GM19043 (cell line): ENCODE data around the gene TSPO.
"Not testable (repeated sequence)": the region's sequence is repeated elsewhere in the genome, so short reads cannot be mapped to it uniquely, and the experiment has no call there.

ENCODE experiments used
- ATAC-seq: cut with Tn5 transposase; IDR thresholded peaks from one replicate; pipeline ENCODE4 v1.9.1; 2021; ENCODE audit warnings: low read depth; ENCODE audit not compliant: unreplicated experiment

The TSPO gene

DNA sequence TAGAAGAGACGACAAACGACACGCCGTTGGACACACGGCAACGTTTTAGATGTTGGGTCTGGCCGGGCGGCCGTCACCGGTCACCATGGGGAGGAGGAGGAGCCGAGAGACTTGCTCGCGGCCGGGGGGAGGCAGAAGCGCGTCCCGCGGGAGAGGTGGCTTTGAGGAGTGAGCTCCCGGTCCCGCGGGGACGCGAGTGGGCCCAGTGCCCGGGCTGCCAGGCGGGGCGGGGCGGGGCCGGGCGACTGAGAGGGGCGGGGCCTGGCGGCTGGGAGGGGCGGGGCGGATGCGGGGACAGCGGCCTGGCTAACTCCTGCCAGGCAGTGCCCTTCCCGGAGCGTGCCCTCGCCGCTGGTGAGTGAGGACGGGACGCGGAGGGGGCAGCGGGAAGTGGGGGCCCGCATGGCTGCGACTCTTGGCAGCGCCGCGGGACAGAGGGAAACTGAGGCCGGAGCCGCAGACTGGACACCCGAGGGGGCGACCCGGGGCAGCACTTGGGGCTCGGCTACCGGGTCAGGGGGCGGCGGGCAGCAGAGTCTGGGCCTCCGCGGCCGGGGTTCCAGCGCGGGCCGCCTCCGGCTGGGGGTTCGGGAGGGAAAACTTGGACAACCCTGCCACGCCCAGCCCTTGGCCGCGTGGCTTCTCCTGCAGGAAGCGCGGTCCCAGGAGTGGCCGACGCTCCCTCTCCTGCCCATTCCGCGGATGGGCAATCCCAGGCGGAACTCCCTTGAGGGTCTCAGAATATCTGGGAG, at the start of gene TSPO:
TSPO (plus strand) TSS at position 309 of the 752 bp plus-strand sequence. CDS start 7,680 bp downstream, outside the sequence.
- no peak for ATAC-seq

DNA sequence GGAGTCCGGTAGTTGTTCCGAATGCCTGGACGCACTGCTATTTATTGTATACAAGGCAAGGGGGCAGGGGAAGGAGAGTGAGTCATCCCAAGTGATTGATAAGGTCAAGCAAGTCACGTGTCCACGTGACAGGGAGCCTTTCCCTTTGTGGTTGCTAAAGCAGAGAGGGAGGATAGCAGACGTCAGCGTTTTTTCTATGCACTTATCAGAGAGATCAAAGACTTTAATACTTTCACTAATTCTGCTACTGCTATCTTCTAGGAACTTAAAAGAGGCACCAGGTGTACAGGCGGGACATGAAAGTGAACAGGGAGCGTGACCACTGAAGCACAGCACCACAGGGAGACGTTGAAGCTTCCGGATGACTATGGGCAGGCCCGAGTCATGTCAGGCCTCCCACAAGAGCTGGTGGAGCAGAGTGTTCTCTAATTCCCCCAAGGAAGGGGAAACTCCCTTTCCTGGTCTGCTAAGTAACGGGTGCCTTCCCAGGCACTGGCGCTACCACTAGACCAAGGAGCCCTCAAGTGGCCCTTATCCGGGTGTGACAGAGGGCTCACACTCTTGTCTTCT, 47.2 kb upstream of the TSPO start:
- not testable (repeated sequence) for ATAC-seq

DNA sequence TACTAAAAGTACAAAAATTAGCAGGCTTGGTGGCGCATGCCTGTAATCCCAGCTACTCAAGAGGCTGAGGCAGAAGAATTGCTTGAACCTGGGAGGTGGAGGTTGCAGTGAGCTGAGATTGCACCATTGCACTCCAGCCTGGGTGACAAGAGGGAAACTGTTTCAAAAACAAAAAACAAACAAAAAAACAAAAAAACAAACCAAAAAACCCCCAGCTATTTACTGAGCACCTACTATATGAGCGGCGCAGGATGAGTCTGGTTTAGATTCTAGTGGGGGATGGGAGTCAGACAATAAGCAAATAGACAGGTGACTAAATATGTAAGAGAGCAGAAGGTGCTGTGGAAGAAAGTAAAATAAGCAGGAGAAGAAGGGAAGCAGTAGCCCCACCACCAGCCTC, 46.4 kb upstream of the TSPO start:
- not testable (repeated sequence) for ATAC-seq

DNA sequence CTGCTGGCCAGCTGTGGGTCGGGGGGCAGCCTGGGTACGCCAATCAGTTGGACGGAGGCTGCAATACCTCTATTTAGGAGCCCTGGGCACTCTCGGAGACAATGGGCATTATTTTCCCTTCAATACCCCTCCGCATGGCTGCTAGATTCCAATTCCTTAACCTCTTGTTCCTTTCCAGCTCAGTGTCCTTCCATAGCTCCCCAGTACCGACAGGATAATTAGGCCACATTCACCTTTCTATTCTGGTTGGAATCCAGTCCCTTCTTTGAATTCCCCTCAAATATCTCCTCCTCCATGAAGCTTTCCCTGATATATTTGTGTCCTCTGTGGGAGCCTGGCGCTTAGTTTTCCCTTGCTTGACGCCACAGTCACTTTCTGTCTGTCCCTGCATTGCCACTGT, 45.1 kb upstream of the TSPO start:
- no peak for ATAC-seq

DNA sequence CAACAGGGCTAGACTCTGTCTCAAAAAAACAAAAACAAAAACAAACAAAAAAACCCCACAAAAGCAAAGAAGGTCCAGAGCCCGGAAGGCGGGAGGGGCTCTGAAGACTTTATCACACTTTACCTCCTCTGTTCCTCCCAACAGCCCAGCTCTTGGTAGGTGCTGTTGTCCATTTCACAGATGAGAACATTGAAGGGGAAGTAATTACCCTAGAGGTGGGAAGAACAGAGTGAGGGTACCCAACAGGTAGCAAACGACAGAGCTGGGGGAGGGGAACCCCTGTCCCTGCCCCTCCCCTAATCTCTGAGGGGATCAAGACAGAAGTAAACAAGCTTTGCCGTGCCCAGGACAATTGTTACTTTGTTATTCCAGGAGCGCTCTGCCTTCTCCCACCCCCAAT, 41.8 kb upstream of the TSPO start:
- ATAC-seq = no peak

DNA sequence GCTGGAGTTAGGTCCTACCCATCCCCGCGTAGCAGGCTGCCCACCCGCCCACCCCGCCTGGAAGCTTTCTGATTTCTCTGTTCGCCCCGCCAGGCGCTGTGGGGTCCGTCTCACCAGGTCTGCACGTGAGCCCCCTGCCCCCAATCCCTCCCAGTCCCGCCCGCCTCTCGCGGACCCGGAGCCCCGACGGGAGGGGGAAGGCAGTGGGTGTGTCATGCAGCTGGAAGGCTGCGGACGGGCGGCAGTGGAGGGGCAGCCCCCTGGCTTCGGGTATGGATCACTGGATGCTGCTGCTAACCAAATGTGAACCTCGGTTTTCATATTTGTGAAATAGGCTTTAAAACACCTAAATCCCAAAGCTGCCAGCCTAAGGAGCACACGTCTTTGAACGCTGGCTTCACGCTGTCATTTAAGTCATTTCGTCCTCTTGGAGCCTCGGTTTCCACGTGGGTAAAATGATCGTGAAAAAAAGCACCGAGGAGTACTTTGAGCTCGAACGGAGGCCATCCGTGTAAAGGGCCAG, 41.4 kb upstream of the TSPO start:
- ATAC-seq = no peak

DNA sequence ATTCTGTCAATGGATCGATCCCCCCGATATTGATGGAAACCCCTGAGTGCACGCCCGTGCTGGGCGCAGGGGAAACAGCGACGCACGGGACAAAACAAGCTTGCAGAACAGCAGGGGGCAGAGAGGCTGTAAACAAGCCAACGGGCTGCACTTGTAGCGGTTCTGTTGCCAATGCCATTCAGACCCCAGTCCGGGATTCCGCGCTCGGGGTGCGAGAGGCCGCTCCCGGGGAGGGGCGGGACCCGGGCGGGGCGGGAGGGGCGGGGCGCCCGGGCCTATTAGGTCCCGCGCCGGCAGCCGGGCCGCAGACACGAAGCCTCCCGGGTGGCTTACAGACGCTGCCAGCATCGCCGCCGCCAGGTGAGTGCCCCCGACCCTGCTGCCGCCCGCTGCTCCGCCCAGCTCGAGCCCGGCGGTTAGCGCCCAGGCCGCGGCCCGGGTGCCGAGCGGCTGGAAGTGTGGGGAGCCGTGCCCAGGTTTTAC, 40.9 kb upstream of the TSPO start, which contains the start of gene BIK:
BIK (plus strand) TSS at position 307 of the 483 bp plus-strand sequence. CDS start 13,273 bp downstream, outside the sequence.
- ATAC-seq = no peak

DNA sequence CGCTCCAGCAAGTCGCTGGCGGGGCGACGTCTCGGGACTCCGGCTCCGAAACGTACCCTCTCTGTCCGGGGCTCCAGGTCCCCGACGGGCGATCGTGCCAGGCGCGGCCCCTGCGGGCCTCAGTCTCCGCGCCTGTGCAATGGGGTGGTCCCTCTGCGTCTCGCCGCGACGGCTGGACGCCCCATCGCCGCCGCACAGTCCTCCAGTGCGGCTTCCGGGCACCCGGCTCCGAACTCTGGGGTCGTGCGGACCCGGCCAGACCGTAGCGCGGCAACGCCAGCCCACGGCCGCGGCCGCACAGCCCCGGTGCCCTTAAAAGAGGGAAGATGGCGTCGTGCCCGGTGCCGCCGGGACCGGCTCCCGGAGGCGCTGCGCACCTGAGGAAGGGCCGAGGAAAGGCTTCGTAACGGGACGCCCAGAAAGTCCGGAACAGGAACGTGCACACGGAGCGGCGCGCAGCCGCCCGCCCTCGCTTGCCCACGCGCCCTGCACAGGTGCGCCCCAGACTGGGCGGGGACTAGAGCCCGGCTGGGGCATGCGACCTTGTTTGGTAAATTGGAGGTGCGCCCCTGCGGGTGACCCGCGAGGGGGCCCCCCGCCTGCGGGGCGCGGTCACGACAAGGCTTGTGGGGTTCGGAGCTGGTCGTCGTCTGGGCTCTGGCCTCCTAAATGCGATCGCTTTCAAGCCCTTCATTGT, 40.3 kb upstream of the TSPO start:
- ATAC-seq = no peak

DNA sequence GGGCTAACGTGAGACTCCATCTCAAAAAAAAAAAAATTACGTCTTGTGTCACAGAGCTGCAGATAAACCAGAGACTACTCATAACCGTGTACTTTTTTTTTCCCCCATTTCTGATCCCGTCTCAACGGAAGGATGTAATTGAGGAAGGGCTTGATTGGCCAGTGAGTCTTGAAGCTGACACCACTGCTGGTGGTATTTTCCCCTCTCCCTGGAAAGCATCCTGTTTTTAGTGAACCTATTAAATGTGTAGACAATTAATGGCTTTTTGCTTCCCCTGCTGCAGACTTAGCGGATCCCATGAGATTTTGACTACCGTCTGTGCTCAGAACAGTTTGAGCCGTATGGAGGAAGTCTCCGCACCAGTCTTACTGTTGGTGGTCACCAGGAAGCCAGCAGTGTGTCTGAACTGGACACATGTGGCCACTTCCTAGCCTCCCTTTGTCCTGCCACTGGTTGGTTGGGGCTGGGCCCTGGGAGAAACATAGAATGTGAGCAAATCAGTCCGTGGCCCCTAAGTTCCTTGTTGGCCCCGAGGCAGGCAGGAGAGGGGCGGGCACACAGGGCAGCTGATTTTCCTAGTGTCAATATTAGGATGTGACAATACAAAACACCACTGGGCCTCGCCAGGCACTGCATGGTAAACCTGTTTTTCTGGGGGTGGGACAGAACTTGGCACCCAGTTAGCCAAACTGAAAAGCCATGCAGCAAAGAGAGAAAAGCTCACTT, 37.7 kb upstream of the TSPO start:
- no peak for ATAC-seq

DNA sequence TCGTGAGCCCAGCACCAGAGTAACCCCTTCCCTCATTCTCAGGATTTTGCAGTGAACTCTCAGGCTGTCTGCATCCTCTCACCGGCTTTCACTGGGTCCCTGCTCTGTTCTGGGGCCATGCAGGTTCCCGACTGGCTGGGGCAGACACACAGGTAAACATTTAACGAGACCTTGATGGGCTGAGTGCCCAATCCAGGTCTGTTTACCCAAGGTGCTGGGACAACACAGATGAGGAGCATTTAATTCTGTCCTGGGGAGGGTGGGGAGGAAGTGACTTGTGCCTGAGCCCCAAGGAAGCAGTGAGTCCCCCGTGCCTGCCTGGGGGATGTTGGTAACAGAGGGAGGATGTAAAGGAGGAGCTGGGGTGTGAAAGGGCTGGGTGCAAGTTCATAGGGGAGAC, 36.4 kb upstream of the TSPO start:
- ATAC-seq = no peak

DNA sequence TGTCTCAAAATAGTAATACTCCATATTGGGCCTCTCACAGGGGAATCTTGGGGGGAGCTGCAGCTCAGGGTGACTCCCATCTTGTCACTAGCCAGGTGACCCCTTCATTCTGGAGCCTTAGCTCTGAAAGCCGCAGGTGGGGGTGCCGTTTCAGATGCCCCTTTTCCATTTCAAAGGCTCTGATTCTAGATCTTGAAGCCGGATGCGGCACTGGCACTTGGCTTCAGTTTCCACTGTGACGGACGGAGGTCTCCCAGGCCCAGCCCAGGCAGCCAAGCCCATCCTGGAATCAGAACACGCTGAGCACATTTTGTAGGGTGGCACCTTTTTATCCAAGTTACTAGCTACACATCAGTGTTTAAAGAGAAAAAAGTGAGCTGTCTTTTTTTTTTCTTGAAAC, 34.4 kb upstream of the TSPO start:
- no peak for ATAC-seq

DNA sequence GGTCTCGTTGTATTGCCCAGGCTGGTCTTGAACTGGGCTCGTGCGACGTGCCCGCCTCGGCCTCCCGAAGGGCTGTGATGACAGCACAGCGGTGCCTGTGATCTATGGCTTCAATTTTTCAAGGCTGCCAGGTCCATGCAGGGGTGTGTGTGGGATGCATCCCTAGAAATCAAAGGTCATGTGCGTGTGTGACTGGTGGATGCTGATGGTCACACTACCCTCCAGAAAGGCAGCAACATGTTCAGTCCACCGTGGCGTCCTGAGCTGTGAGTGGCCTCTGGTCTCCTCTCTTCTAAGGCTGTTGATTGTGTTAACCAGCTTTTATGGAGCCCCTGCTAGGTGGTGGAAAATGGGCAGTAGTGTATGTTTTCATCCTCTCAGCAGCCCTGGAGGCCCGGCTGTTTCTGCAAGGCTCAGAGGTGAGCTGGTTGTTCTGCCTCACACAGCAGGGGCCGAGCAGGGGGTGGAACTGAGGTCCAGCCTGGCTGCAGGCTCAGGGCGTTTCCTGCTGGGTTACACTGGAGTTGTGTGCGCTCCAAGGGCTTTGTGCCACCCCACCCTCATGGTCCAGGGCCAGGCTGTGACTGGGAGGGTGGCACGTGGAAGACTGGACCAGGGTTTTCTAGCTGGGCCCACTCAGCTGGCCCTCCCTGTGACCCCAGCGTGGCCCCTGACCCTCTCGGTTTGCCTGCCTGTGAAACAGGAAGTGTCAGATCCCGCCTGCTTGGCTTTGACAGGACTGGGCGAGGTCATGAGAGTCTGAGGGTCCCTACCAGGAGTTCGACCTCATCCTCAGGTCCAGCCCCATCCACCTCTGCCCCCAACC, 33.1 kb upstream of the TSPO start:
- ATAC-seq = no peak

DNA sequence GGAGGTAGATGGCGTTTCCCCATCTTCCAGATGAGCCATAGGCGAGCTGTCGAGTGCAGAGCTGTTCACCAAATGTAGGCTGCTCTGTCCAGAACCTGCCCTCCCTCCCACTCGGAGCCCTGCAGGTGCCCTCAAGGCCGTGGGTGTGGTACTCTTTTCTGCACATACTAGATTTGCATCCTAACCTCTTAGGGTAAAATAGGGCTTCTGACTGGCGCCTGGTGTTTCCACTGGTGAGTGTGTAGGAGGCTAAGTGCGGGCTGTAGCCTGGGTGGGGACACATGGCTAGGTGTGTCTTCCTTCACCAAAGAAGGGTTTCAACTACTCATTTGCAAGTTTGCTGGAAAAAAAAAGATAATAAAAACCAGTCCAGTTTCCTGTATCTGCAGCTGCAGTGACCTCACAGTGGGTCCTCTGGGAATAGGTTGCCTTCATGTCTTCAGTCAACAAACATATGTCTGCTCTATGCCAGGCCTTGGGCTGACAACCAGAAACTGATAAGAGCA, 32.4 kb upstream of the TSPO start:
- no peak for ATAC-seq

DNA sequence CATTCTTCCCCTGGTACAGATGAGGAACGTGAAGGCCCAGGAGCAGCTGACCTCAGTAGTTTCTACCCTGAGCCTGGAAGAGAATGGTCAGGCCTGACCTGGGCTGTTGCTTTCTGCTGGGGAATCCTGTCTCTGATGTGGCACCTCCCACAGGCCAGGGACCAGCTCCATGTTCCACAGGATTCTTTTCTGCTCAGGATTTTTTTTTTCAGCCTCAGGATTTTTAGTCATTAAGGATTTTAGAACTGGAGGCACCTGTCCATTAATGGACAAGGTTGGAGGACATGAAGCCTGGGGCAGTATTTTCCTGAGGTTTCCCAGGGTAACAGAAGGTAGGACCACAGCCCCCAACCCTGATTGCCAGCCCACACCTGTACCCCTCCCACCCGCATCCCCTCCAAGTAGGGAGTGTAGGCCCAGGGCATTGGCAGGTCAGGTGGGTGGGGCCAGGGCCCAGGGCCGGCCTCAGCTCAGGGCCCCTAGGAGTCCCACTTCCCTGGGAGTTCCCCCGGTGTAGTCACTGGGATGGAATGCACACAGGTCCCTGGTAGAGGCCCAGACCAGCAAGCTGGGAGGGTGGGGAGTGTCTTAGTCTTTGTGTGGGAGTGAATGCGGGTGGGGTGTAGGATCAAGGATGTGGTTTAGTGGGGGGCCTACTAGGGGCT, 24.7 kb upstream of the TSPO start:
- no peak for ATAC-seq

DNA sequence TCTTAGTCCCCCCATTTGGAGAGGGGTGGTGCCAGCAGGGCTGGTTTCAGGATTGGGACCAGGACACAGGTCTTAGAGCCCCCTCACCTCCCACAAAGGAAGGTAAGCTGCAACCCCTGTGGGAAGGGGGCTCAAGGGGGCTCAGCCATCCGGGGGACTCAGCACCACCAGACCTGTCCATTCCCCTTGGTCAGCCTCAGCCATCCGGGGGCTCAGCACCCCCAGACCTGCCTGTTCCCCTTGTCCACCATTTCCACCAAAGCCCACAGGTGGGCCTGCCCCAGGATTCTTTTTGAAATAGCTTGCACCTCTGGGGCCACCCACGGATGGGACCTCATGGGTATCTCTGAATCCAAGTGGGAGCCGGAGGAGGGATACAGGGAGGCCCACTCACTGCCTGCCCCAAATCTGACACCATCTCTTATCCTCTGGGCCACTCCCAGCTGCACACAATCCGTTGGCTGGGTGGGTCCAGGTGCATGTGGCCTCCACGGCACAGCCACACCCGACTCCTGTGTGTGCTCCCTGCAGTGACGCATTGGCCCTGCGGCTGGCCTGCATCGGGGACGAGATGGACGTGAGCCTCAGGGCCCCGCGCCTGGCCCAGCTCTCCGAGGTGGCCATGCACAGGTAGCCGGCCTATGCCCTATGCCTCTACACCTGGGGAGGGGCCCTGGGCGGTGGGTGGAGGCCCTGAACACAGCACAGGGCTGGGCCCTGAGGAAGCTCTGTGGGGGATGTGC, 24.0 kb upstream of the TSPO start:
- no peak for ATAC-seq

DNA sequence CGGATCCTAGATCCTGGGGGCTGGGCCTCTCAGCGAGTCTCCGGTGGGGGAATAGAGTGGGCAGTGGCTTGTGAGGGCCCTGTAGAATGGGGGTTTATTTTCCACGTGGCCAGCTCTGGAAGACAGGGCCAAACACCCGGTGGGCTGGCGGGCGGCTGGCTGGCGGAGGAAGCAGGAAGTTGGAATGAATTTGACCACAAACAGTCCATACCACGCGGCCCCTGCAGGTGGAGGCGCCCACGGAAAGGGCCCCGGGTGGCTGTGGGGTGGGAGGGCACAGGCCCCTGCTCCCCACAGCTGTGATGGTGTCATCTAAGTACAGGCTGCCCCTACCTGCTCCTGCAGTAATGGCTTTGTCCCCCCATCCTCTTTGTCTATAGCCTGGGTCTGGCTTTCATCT, 23.2 kb upstream of the TSPO start:
- ATAC-seq = no peak

DNA sequence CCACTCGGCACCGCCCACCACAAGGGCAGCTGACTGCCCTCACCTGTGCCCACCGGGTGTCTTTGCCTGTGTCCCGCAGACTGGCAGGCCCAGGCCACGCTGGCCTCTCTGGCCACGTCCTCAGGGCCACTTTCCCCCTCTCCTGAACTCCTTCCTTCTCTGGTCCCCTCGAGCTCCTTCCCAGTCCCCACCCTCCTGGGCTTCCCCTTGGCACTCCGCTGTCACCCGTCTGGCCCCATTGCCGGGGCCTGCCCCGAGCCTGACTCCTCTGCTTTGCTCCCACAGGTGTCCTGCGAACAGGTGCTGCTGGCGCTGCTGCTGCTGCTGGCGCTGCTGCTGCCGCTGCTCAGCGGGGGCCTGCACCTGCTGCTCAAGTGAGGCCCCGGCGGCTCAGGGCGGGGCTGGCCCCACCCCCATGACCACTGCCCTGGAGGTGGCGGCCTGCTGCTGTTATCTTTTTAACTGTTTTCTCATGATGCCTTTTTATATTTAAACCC, 22.4 kb upstream of the TSPO start:
- no peak for ATAC-seq
